ENCODE measurements around the gene SURF2.

Gene SURF2

DNA sequence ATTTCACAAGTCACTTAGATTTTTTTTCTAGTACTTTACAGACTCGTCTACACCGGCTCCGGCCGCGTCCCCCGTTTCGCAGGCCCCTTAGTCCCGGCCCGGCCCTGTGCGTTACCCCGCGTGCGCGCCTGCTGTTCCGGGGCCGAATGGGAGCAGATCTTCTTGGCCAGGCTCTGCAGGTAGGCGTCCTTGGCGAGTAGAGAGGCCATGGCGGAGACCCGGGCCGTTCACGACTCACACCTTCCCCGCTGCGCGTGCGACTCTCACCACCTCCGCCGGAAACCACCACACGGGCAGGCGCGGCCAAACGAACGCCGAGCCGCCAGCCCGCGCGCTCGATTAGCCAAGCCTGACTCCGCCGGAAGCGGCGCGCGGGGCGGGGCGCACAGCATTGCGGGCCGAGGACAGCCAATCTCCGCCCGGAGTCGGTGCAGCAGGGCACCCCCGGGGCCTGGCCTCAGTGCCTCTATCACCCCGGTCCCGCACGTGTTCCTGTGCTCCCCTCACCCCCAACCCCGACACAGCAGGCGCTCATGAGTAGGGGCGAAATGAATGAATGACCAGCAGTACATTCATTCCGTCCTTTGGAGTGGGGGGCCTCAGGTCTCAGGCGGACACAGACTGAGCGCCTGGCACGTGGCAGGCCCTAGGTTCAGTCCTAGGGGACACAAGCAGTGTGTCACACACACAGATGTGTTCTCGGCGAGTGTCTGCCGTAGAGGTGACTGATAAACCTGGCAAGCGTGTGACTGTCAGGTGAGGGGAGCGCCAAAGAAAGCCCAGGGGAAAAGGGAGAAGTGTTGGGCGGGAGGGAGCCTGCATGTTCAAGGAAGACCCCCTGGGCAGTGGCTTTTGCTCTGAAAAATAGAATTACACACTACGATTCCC is 20.2 kb upstream of the SURF2 start, which contains the start of gene SURF6:
Gene SURF6 (minus strand): TSS at position 265 of the 888 bp plus-strand sequence. CDS start 56 bp downstream, at position 209.
- no peaks in the 10 kb centered on the region for H3K27me3 ChIP-seq (ENCODE audit: control insufficient read depth, insufficient read depth, low read length)
- no peak for DNase-seq (ENCODE audit: low read depth, low spot score)
- no peak within 1 kb of the TSS for H3K27ac ChIP-seq (ENCODE audit: low read length)
- no peaks in the 10 kb centered on the region for H3K9me3 ChIP-seq (ENCODE audit: control insufficient read depth, insufficient read depth, low read length)
- peaks cover 38% of the 10 kb centered on the region for H3K36me3 ChIP-seq (ENCODE audit: control insufficient read depth, insufficient read depth, low read length)
- H3K4me3 ChIP-seq (ENCODE audit: low read length), result peak within 1 kb of the TSS; percentile 90
- WGBS (ENCODE audit: insufficient coverage, insufficient read length), result no CpG with 5 or more reads among the region's 70 CpGs
- H3K4me1 ChIP-seq (ENCODE audit: control insufficient read depth, insufficient read depth, low read length), result no peaks in the 10 kb centered on the region

DNA sequence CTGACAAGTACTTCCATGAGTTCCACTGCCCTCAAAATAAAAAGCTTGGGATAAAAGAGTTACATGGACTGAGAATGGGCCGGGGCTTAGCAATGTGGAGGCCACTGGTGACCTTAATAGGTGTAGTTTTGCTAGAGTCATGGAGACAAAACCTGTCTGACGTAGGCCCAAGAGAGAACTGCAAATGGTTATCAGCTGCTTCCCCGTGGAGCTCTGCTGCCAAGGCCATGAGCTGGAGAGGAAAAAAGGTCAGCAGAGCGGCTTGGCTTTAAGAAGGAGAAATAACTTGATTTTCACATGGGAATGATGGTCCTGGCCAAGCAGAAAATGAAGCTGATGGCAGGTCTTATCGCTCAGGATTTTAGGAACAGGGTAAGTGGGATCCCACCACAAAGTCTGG is 16.7 kb upstream of the SURF2 start:
- no peaks in the 10 kb centered on the region for H3K4me1 ChIP-seq (ENCODE audit: control insufficient read depth, insufficient read depth, low read length)
- H3K4me3 ChIP-seq (ENCODE audit: low read length), result no peak overlapping the region
- DNase-seq (ENCODE audit: low read depth, low spot score), result no peak
- no CpG with 5 or more reads among the region's 5 CpGs for WGBS (ENCODE audit: insufficient coverage, insufficient read length)
- H3K36me3 ChIP-seq (ENCODE audit: control insufficient read depth, insufficient read depth, low read length), result peaks cover 39% of the 10 kb centered on the region
- H3K9me3 ChIP-seq (ENCODE audit: control insufficient read depth, insufficient read depth, low read length), result no peaks in the 10 kb centered on the region
- no peaks in the 10 kb centered on the region for H3K27me3 ChIP-seq (ENCODE audit: control insufficient read depth, insufficient read depth, low read length)
- H3K27ac ChIP-seq (ENCODE audit: low read length), result no peak overlapping the region

- H3K27ac ChIP-seq (ENCODE audit: low read length), result no peak overlapping the region
- no peak for DNase-seq (ENCODE audit: low read depth, low spot score)
- no peaks in the 10 kb centered on the region for H3K9me3 ChIP-seq (ENCODE audit: control insufficient read depth, insufficient read depth, low read length)
- no peaks in the 10 kb centered on the region for H3K4me1 ChIP-seq (ENCODE audit: control insufficient read depth, insufficient read depth, low read length)
- H3K4me3 ChIP-seq (ENCODE audit: low read length), result no peak overlapping the region
- WGBS (ENCODE audit: insufficient coverage, insufficient read length), result no CpG with 5 or more reads among the region's 3 CpGs
- no peaks in the 10 kb centered on the region for H3K27me3 ChIP-seq (ENCODE audit: control insufficient read depth, insufficient read depth, low read length)
- H3K36me3 ChIP-seq (ENCODE audit: control insufficient read depth, insufficient read depth, low read length), result peaks cover 45% of the 10 kb centered on the region
Measured at GRCh38 chr9:133340256-133340655, 16.1 kb upstream of the SURF2 start.

- Histone ChIP-seq H3K36me3 (ENCODE audit: control insufficient read depth, insufficient read depth, low read length) (peaks cover 51% of the 10 kb centered on the region), H3K27me3 (ENCODE audit: control insufficient read depth, insufficient read depth, low read length) (no peaks in the 10 kb centered on the region), H3K9me3 (ENCODE audit: control insufficient read depth, insufficient read depth, low read length) (no peaks in the 10 kb centered on the region), H3K4me1 (ENCODE audit: control insufficient read depth, insufficient read depth, low read length) (no peaks in the 10 kb centered on the region), H3K27ac (ENCODE audit: low read length) (no peak overlapping the region), H3K4me3 (ENCODE audit: low read length) (no peak overlapping the region)
- no CpG with 5 or more reads among the region's 13 CpGs for WGBS (ENCODE audit: insufficient coverage, insufficient read length)
- DNase-seq (ENCODE audit: low read depth, low spot score), result no peak
Measured at GRCh38 chr9:133340916-133341315, 15.4 kb upstream of the SURF2 start.

DNA sequence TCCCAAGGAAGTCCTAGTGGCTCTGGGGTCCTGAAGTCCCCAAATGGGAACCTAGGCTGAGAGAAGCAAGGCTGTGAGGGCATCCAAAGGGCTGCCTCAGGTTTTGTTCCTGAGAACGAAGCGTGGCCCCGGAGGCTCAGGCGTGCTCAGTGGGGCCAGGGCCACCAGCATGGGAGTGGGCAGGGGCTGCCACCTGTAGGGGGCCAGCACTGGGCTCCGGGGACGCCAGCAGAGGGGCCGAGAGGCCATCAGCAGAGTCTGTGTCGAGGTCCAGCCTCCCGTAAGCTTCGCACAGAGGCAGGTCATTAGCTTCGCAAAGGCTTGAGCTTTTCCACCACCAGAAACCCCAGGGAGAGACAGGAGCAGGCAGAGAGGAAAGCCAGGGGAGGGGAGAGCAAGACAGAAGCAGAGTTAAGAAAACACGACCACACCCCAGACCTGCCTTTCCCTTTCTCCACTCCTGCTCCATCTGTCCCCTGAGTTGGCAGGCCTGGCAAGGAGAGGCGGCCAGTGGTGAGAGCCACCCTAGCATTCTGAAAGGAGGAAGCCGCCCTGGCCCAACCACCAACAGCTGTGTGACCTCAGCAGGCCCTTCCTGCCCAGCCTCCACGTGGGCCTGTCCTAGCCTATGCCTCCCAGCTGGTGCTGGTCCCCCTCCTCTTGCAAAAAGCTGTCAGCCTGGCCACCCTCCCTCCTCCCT is 14.8 kb upstream of the SURF2 start:
- DNase-seq (ENCODE audit: low read depth, low spot score), result no peak
- peaks cover 2% of the 10 kb centered on the region; the same call in 1 of the 2 replicates for H3K4me1 ChIP-seq (ENCODE audit: control insufficient read depth, insufficient read depth, low read length)
- H3K4me3 ChIP-seq (ENCODE audit: low read length), result no peak overlapping the region
- peaks cover 52% of the 10 kb centered on the region for H3K36me3 ChIP-seq (ENCODE audit: control insufficient read depth, insufficient read depth, low read length)
- no CpG with 5 or more reads among the region's 15 CpGs for WGBS (ENCODE audit: insufficient coverage, insufficient read length)
- H3K27me3 ChIP-seq (ENCODE audit: control insufficient read depth, insufficient read depth, low read length), result no peaks in the 10 kb centered on the region
- H3K27ac ChIP-seq (ENCODE audit: low read length), result no peak overlapping the region
- no peaks in the 10 kb centered on the region for H3K9me3 ChIP-seq (ENCODE audit: control insufficient read depth, insufficient read depth, low read length)

DNA sequence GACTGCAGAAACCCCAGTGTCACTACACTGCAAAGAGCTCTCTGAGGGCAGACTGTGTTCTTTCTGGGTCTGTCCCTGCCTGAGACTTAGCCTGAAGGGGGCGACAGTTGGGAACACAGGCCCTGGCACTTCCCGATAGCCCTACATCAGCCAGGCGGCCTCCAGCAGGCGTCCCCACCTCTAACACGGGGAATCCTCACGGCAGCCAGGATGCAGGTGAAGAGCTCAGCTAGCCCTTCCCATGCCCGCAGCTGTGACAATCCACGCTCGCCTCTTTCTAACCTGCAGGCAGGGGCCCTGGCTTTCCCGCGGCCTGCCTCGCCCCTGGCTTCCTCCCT is 14.3 kb upstream of the SURF2 start:
- H3K27me3 ChIP-seq (ENCODE audit: control insufficient read depth, insufficient read depth, low read length), result no peaks in the 10 kb centered on the region
- H3K9me3 ChIP-seq (ENCODE audit: control insufficient read depth, insufficient read depth, low read length), result no peaks in the 10 kb centered on the region
- DNase-seq (ENCODE audit: low read depth, low spot score), result no peak
- no peak overlapping the region for H3K4me3 ChIP-seq (ENCODE audit: low read length)
- no peak overlapping the region for H3K27ac ChIP-seq (ENCODE audit: low read length)
- H3K4me1 ChIP-seq (ENCODE audit: control insufficient read depth, insufficient read depth, low read length), result peaks cover 2% of the 10 kb centered on the region; the same call in 1 of the 2 replicates
- peaks cover 52% of the 10 kb centered on the region for H3K36me3 ChIP-seq (ENCODE audit: control insufficient read depth, insufficient read depth, low read length)
- no CpG with 5 or more reads among the region's 12 CpGs for WGBS (ENCODE audit: insufficient coverage, insufficient read length)

- DNase-seq (ENCODE audit: low read depth, low spot score), result no peak
- peaks cover 2% of the 10 kb centered on the region; the same call in 1 of the 2 replicates for H3K4me1 ChIP-seq (ENCODE audit: control insufficient read depth, insufficient read depth, low read length)
- no peak overlapping the region for H3K4me3 ChIP-seq (ENCODE audit: low read length)
- no peak overlapping the region for H3K27ac ChIP-seq (ENCODE audit: low read length)
- no peaks in the 10 kb centered on the region for H3K27me3 ChIP-seq (ENCODE audit: control insufficient read depth, insufficient read depth, low read length)
- peaks cover 52% of the 10 kb centered on the region for H3K36me3 ChIP-seq (ENCODE audit: control insufficient read depth, insufficient read depth, low read length)
- no CpG with 5 or more reads among the region's 11 CpGs for WGBS (ENCODE audit: insufficient coverage, insufficient read length)
- no peaks in the 10 kb centered on the region for H3K9me3 ChIP-seq (ENCODE audit: control insufficient read depth, insufficient read depth, low read length)
Measured at GRCh38 chr9:133342570-133342969, 13.8 kb upstream of the SURF2 start.

GRCh38 chr9:133344071-133344470 is 12.3 kb upstream of the SURF2 start:
- no peaks in the 10 kb centered on the region for H3K9me3 ChIP-seq (ENCODE audit: control insufficient read depth, insufficient read depth, low read length)
- peaks cover 2% of the 10 kb centered on the region; the same call in 1 of the 2 replicates for H3K4me1 ChIP-seq (ENCODE audit: control insufficient read depth, insufficient read depth, low read length)
- WGBS (ENCODE audit: insufficient coverage, insufficient read length), result no CpG with 5 or more reads among the region's 19 CpGs
- no peak overlapping the region for H3K27ac ChIP-seq (ENCODE audit: low read length)
- no peaks in the 10 kb centered on the region for H3K27me3 ChIP-seq (ENCODE audit: control insufficient read depth, insufficient read depth, low read length)
- H3K36me3 ChIP-seq (ENCODE audit: control insufficient read depth, insufficient read depth, low read length), result peaks cover 54% of the 10 kb centered on the region
- no peak for DNase-seq (ENCODE audit: low read depth, low spot score)
- H3K4me3 ChIP-seq (ENCODE audit: low read length), result no peak overlapping the region

DNA sequence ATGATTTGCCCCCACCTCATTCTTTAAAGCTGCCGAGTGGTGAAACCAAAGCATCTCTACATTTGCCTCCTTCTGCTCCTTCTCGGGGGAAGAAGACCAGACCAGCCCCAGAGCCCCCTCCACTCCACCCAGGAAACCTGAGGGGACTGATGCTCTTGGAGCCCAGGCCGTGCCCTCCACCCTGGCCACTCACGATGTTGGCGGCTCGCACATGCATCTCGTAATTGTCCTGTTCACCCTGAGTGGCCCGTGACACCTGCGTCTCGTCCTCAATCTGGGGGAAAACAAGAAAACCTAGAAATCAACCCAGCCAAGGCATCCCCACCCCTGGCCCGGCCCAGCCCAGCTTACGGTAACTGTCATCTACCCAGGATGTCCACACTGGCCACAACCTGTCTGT is 11.4 kb upstream of the SURF2 start:
- peaks cover 62% of the 10 kb centered on the region for H3K36me3 ChIP-seq (ENCODE audit: control insufficient read depth, insufficient read depth, low read length)
- no peaks in the 10 kb centered on the region for H3K27me3 ChIP-seq (ENCODE audit: control insufficient read depth, insufficient read depth, low read length)
- DNase-seq (ENCODE audit: low read depth, low spot score), result no peak
- peaks cover 2% of the 10 kb centered on the region; the same call in 1 of the 2 replicates for H3K4me1 ChIP-seq (ENCODE audit: control insufficient read depth, insufficient read depth, low read length)
- WGBS (ENCODE audit: insufficient coverage, insufficient read length), result no CpG with 5 or more reads among the region's 12 CpGs
- no peak overlapping the region for H3K4me3 ChIP-seq (ENCODE audit: low read length)
- H3K9me3 ChIP-seq (ENCODE audit: control insufficient read depth, insufficient read depth, low read length), result no peaks in the 10 kb centered on the region
- H3K27ac ChIP-seq (ENCODE audit: low read length), result no peak overlapping the region

- Histone ChIP-seq H3K4me1 (ENCODE audit: control insufficient read depth, insufficient read depth, low read length) (peaks cover 2% of the 10 kb centered on the region; the same call in 1 of the 2 replicates), H3K36me3 (ENCODE audit: control insufficient read depth, insufficient read depth, low read length) (peaks cover 62% of the 10 kb centered on the region), H3K4me3 (ENCODE audit: low read length) (no peak overlapping the region), H3K27me3 (ENCODE audit: control insufficient read depth, insufficient read depth, low read length) (no peaks in the 10 kb centered on the region), H3K9me3 (ENCODE audit: control insufficient read depth, insufficient read depth, low read length) (no peaks in the 10 kb centered on the region), H3K27ac (ENCODE audit: low read length) (no peak overlapping the region)
- no CpG with 5 or more reads among the region's 6 CpGs for WGBS (ENCODE audit: insufficient coverage, insufficient read length)
- DNase-seq (ENCODE audit: low read depth, low spot score), result no peak
Measured at GRCh38 chr9:133345596-133345995, 10.8 kb upstream of the SURF2 start.

All from iPS DF 6.9 (cell line).